HepG2 (cell line): ENCODE data around the gene MYO18A. TPM values are rescaled to one million over a fixed set of nuclear protein-coding genes. Genes with fewer than 3 reads are reported as not detected.
A peak's percentile ranks its signal among the peaks of the same experiment; 100 is the strongest.

ENCODE experiments used
- CBX1 ChIP-seq: IDR thresholded peaks from one replicate; pipeline ENCODE4 v1.6.1; 2016; ENCODE audit warnings: antibody characterized with exemption, low read depth
- HHEX ChIP-seq: IDR thresholded peaks from 2 replicates; pipeline ENCODE4 v1.6.1; 2016; ENCODE audit warnings: control low read depth
- HOXA5 ChIP-seq: sonication (generic); formaldehyde crosslinking; IDR thresholded peaks from 2 replicates; pipeline ENCODE4 v1.4.0; 2020; ENCODE audit warnings: missing genetic modification reagents
- MAFF ChIP-seq: IDR thresholded peaks from 2 replicates; pipeline ENCODE4 v1.6.1; 2011; ENCODE audit warnings: low read depth, low read length, improper control_type of control experiment
- MEIS2 ChIP-seq: sonication (generic); formaldehyde crosslinking; IDR thresholded peaks from 2 replicates; pipeline ENCODE4 v1.9.0; 2021; ENCODE audit warnings: mild to moderate bottlenecking, missing genetic modification reagents
- NFE2 ChIP-seq: sonication (generic); formaldehyde crosslinking; IDR thresholded peaks from 2 replicates; pipeline ENCODE4 v1.4.0; 2020; ENCODE audit warnings: missing genetic modification reagents
- NFE2L2 ChIP-seq: fragments of 150-350 bp; IDR thresholded peaks from 2 replicates; pipeline ENCODE4 v1.6.1; 2014; ENCODE audit warnings: low read length
- PHF8 ChIP-seq: sonication (generic); formaldehyde crosslinking; IDR thresholded peaks from 2 replicates; pipeline ENCODE4 v1.5.0; 2020; ENCODE audit warnings: missing genetic modification reagents
- PPARG ChIP-seq: conservative IDR thresholded peaks from 2 replicates; pipeline ENCODE4 v1.6.1; 2016; ENCODE audit warnings: missing biosample characterization, missing genetic modification reagents
- SMARCE1 ChIP-seq: fragments of 450-650 bp; IDR thresholded peaks from 2 replicates; pipeline ENCODE4 v1.6.1; 2017; ENCODE audit warnings: borderline replicate concordance
- TBP ChIP-seq: sonication (generic); formaldehyde crosslinking; IDR thresholded peaks from 2 replicates; pipeline ENCODE4 v1.5.0; 2020; ENCODE audit warnings: missing genetic modification reagents
- ZFP62 ChIP-seq: sonication (generic); formaldehyde crosslinking; IDR thresholded peaks from 2 replicates; pipeline ENCODE4 v1.4.0; 2020; ENCODE audit warnings: missing genetic modification reagents
- ZNF263 ChIP-seq: sonication (generic); formaldehyde crosslinking; IDR thresholded peaks from 2 replicates; pipeline ENCODE4 v1.4.0; 2020; ENCODE audit warnings: missing genetic modification reagents
- ZNF331 ChIP-seq: sonication (generic); formaldehyde crosslinking; IDR thresholded peaks from 2 replicates; pipeline ENCODE4 v1.4.0; 2020; ENCODE audit warnings: missing genetic modification reagents
- ZNF333 ChIP-seq: sonication (generic); formaldehyde crosslinking; IDR thresholded peaks from 2 replicates; pipeline ENCODE4 v1.4.0; 2020; ENCODE audit warnings: mild to moderate bottlenecking, missing genetic modification reagents, borderline replicate concordance
- ZNF451 ChIP-seq: sonication (generic); formaldehyde crosslinking; IDR thresholded peaks from 2 replicates; pipeline ENCODE4 v1.5.0; 2020; ENCODE audit warnings: mild to moderate bottlenecking, missing genetic modification reagents
- ZNF672 ChIP-seq: sonication (generic); formaldehyde crosslinking; IDR thresholded peaks from 2 replicates; pipeline ENCODE4 v1.8.1; 2022; ENCODE audit warnings: missing genetic modification reagents
- ZSCAN20 ChIP-seq: sonication (generic); formaldehyde crosslinking; IDR thresholded peaks from 2 replicates; pipeline ENCODE4 v1.4.0; 2020; ENCODE audit warnings: missing genetic modification reagents, mild to moderate bottlenecking, borderline replicate concordance
- ZSCAN29 ChIP-seq: sonication (generic); formaldehyde crosslinking; conservative IDR thresholded peaks from 2 replicates; pipeline ENCODE4 v1.4.0; 2020; ENCODE audit warnings: mild to moderate bottlenecking, missing genetic modification reagents
- polyA plus RNA-seq, 8 experiments: library from polyadenylated mRNA; depleted of rRNA in 3 of 8; stranded (reverse) in 7 of 8; unstranded in 1 of 8; fragments of >200 nt; fragmentation: Illumina TruSeq in 4 of 8; extraction: Trizol in 4 of 8; gene quantifications; 2 replicates each; pipeline versions ENCODE4 v1.2.1 to v1.2.3, GENCODE V29; 2011 to 2016; ENCODE audit warnings: low read depth in 4 of 8, missing spikeins in 1 of 8, mixed read lengths in 1 of 8; ENCODE audit not compliant: insufficient read depth in 1 of 8
- total RNA-seq, 5 experiments: library from RNA; depleted of rRNA; stranded (reverse); fragments of >200 nt; fragmentation: Illumina TruSeq; extraction: Trizol; gene quantifications; 2 replicates each; pipeline ENCODE4 v1.2.3, GENCODE V29; 2016; ENCODE audit warnings: low read depth in 1 of 5
- TF ChIP-seq, protein P1 (sequence below): sonication (generic); formaldehyde crosslinking; IDR thresholded peaks from 2 replicates; pipeline ENCODE4 v1.8.0; 2022; ENCODE audit warnings: missing genetic modification reagents, mild to moderate bottlenecking, borderline replicate concordance
- TF ChIP-seq, protein P2 (sequence below): sonication (generic); formaldehyde crosslinking; IDR thresholded peaks from 2 replicates; pipeline ENCODE4 v1.4.0; 2020; ENCODE audit warnings: missing genetic modification reagents
- TF ChIP-seq, protein P3 (sequence below): sonication (generic); formaldehyde crosslinking; IDR thresholded peaks from 2 replicates; pipeline ENCODE4 v1.4.0; 2020; ENCODE audit warnings: missing genetic modification reagents
- TF ChIP-seq, protein P4 (sequence below): sonication (generic); formaldehyde crosslinking; IDR thresholded peaks from 2 replicates; pipeline ENCODE4 v1.5.0; 2020; ENCODE audit warnings: mild to moderate bottlenecking, missing genetic modification reagents

Gene MYO18A
- total and polyA plus RNA-seq, 2 of the 13 experiments (the other 11 are each of a cell fraction or from before 2014, with no cell fraction given) = 16.8 to 24.8 TPM

DNA sequence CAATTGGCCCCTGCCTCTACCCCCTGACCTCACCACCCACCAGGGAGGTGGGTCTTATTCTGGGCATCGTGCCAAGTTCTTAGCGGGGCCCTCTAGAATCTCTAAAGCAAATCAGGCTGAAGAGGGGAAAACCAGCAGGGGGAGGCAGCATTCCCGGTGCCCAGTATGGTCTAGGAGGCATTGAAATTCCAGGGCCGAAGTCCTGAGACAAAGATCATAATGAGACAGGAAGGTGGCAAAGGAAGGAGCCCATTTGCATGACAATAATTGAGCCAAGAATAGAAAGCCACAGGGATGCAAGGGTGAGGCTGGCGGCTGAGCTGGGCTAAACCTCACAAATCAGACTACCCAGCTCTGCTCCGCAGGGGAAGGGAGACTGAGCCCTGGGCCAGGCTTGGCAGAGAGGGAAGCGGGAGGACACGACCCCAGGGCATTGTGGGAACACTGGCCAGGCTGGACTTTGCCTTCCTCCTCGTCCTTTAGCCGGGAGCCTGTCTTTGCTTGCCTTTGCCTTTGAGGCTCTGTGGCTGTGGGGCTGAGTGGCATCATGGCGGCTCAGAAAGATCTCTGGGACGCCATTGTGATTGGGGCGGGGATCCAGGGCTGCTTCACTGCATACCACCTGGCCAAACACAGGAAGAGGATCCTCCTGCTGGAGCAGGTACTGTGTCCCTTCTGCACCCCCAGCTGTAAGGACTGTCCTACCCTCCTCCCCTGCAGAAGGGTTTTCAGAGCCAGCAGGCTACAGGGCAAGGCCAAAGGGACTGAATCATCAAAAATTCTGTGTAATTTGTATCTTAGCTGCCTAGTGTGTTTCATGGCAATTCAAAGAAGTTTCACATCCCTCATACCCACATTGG is 137.3 kb downstream of the MYO18A start, which contains the start of gene PIPOX (continued):
- TF ChIP-seq PHF8 (CRISPR knock-in tag) (peak; percentile 83), ZNF451 (CRISPR knock-in tag) (0 out of 2 replicates have a peak, but pooled peaks have one; percentile 31), ZNF331 (CRISPR knock-in tag) (peak; percentile 65), SMARCE1 (no peak), TBP (CRISPR knock-in tag) (no peak), MEIS2 (no peak), ZFP62 (CRISPR knock-in tag) (no peak), ZNF672 (CRISPR knock-in tag) (no peak), NFE2 (no peak), PPARG (CRISPR knock-in tag) (peak; percentile 46; the same call in 1 of the 2 replicates), NFE2L2 (no peak), CBX1 (peak; percentile 34), HHEX (CRISPR knock-in tag) (no peak), MAFF (peak; percentile 3; the same call in 1 of the 2 replicates), HOXA5 (CRISPR knock-in tag) (no peak), ZNF333 (CRISPR knock-in tag) (peak; percentile 94), ZSCAN20 (CRISPR knock-in tag) (no peak), ZSCAN29 (CRISPR knock-in tag) (no peak), ZNF263 (CRISPR knock-in tag) (peak; percentile 56; the same call in 1 of the 2 replicates)
- TF ChIP-seq, protein P1, sequence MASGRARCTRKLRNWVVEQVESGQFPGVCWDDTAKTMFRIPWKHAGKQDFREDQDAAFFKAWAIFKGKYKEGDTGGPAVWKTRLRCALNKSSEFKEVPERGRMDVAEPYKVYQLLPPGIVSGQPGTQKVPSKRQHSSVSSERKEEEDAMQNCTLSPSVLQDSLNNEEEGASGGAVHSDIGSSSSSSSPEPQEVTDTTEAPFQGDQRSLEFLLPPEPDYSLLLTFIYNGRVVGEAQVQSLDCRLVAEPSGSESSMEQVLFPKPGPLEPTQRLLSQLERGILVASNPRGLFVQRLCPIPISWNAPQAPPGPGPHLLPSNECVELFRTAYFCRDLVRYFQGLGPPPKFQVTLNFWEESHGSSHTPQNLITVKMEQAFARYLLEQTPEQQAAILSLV = peak; percentile 60; the same call in 1 of the 2 replicates
- TF ChIP-seq, protein P2, sequence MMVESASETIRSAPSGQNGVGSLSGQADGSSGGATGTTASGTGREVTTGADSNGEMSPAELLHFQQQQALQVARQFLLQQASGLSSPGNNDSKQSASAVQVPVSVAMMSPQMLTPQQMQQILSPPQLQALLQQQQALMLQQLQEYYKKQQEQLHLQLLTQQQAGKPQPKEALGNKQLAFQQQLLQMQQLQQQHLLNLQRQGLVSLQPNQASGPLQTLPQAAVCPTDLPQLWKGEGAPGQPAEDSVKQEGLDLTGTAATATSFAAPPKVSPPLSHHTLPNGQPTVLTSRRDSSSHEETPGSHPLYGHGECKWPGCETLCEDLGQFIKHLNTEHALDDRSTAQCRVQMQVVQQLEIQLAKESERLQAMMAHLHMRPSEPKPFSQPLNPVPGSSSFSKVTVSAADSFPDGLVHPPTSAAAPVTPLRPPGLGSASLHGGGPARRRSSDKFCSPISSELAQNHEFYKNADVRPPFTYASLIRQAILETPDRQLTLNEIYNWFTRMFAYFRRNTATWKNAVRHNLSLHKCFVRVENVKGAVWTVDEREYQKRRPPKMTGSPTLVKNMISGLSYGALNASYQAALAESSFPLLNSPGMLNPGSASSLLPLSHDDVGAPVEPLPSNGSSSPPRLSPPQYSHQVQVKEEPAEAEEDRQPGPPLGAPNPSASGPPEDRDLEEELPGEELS (CRISPR knock-in tag) = no peak; the same call in 1 of the 2 replicates
- TF ChIP-seq, protein P3, sequence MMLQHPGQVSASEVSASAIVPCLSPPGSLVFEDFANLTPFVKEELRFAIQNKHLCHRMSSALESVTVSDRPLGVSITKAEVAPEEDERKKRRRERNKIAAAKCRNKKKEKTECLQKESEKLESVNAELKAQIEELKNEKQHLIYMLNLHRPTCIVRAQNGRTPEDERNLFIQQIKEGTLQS (CRISPR knock-in tag) = peak; percentile 55
- TF ChIP-seq, protein P4, sequence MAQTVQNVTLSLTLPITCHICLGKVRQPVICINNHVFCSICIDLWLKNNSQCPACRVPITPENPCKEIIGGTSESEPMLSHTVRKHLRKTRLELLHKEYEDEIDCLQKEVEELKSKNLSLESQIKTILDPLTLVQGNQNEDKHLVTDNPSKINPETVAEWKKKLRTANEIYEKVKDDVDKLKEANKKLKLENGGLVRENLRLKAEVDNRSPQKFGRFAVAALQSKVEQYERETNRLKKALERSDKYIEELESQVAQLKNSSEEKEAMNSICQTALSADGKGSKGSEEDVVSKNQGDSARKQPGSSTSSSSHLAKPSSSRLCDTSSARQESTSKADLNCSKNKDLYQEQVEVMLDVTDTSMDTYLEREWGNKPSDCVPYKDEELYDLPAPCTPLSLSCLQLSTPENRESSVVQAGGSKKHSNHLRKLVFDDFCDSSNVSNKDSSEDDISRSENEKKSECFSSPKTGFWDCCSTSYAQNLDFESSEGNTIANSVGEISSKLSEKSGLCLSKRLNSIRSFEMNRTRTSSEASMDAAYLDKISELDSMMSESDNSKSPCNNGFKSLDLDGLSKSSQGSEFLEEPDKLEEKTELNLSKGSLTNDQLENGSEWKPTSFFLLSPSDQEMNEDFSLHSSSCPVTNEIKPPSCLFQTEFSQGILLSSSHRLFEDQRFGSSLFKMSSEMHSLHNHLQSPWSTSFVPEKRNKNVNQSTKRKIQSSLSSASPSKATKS (CRISPR knock-in tag) = no peak
